Measurements from ENCODE around the gene MYO5A.

DNA sequence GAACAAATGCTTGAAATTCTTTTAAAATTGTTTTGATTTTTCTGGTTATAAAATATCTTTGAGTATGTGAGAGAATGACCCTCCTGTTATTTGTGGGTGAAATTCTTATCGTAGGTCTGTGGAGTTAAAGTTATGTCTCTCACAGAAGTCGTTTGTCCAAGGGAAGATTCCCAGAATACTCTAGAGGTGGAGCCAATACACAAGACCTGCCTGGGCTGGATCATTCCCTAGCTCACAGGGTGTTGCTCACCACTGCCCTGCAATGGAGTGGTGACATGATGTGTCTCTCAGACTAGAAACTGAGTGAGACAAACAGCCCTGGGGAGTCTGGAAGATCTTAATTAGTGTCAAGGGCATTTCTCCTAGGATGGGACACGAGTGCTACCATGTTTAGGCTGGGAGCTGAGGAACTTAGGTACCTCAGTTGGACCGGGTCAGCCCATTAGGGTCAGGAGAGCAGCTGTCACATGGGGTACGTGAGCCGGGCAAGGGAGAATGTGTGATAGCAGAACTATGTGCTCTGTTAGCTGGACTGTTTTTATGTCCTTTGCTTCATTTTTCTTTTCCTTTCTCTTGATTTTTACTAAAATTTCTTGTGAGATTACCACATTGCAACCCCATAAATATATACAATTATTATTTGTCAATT, 179.5 kb downstream of the MYO5A start:
- no peak for TF ChIP-seq GATA3 (IDR thresholded peaks at IDR 0.05; ENCODE audit: low read depth, low read length)
- no peak for TF ChIP-seq GATA2 (IDR thresholded peaks at IDR 0.05; ENCODE audit: low read depth, low read length)
